Measurements from ENCODE around the gene RNF144B.

- TF ChIP-seq CTCF (IDR thresholded peaks at IDR 0.05; ENCODE audit: insufficient read depth, low read depth, low read length): no peak
- no peak for TF ChIP-seq EZH2 (IDR thresholded peaks at IDR 0.05; ENCODE audit: insufficient read depth, low read length)
These were observed 119.3 kb downstream of the RNF144B start for GRCh38 chr6:18506382-18507017.

Measured in astrocyte (in vitro differentiated cells and primary cell).